HUES64 (cell line): ENCODE measurements around the gene LTBP3.
A peak's percentile ranks its signal among the peaks of the same experiment; 100 is the strongest.

Source experiments
- H3K27ac ChIP-seq: 2 replicates; pipeline ENCODE4 v1.7.0; 2013; ENCODE audit warnings: low read depth, low read length, inconsistent platforms
- H3K27me3 ChIP-seq: 2 replicates; pipeline ENCODE4 v1.6.1; 2013; ENCODE audit warnings: mild to moderate bottlenecking, low read length; ENCODE audit not compliant: insufficient read depth
- H3K36me3 ChIP-seq: 2 replicates; pipeline ENCODE4 v1.6.1; 2013; ENCODE audit warnings: mild to moderate bottlenecking, low read length; ENCODE audit not compliant: insufficient read depth
- H3K4me1 ChIP-seq: 2 replicates; pipeline ENCODE4 v1.6.1; 2013; ENCODE audit warnings: mild to moderate bottlenecking, low read length, moderate library complexity; ENCODE audit not compliant: insufficient read depth
- H3K4me3 ChIP-seq: 2 replicates; pipeline ENCODE4 v1.5.1; 2013; ENCODE audit warnings: mild to moderate bottlenecking, low read length, moderate library complexity
- H3K9ac ChIP-seq: 2 replicates; pipeline ENCODE4 v1.6.1; 2013; ENCODE audit warnings: mild to moderate bottlenecking, low read depth, low read length
- H3K9me3 ChIP-seq: 2 replicates; pipeline ENCODE4 v1.6.1; 2013; ENCODE audit warnings: low read depth, low read length; ENCODE audit not compliant: insufficient read depth
- WGBS: fragments of 150-250, 120-280 bp; methylation state at CpG from one replicate; pipeline ENCODE4 v1.1.7; 2013; ENCODE audit warnings: missing lambda C conversion rate; 5-methylcytosine and 5-hydroxymethylcytosine counted together

The LTBP3 gene

DNA sequence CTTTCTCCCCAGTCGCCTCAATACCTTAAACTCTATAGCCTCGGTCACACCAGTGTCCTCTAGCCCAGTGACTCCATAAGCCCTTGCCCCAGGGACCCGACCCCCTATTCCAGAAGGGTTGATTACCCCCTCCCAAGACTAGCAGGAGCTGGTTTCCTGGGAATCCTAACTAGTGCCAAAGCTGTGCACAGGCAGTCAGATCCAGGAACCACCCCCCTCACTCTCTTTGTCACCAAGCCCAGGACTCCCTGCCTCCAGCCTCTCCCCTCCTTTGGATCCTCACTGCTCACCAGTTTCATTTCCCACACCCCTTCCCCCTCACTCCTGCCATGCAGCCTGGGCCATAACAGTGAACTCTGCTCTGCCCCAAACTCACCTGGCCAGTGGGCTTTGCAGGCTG is 9.8 kb downstream of the LTBP3 start:
- no peak overlapping the region for H3K27ac ChIP-seq
- 82% methylated on average over 3 of the region's 3 CpGs for WGBS
- H3K36me3 ChIP-seq = no peaks in the 10 kb centered on the region
- H3K27me3 ChIP-seq = peaks cover 63% of the 10 kb centered on the region
- H3K9me3 ChIP-seq = no peaks in the 10 kb centered on the region
- no peak overlapping the region for H3K4me3 ChIP-seq
- no peak overlapping the region for H3K9ac ChIP-seq
- H3K4me1 ChIP-seq = no peaks in the 10 kb centered on the region

DNA sequence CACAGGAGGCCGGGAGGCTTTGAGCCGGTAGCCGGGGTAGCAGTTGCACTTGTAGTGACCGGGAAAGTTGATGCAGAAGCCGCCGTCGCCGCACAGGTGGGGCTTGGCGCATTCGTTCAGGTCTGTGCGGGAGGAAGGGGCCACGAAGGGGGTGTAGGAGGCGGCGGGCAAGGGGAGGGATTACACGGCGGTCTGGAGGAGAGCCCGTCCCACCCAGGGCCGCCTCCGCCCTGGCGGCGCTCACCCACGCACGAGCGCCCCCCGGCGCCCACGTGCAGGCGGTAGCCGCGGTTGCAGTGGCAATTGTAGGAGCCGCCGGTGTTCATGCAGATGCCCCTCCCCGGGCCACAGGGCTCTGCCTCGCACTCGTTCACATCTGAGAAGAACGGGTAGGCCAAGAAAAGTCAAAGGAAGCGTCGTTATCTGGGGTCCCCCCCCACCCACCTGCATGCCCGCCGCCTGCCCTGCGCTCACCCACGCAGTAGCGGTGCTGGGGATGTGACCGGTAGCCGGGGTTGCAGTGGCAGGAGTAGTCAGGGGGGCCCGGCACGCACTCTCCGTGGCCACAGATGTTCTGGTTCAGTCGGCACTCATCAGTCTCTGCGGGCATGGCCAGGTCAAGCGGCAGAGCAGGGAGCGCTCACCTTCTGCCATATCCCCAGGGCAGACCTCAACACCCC is 10.6 kb downstream of the LTBP3 start:
- Histone ChIP-seq H3K9ac (no peak overlapping the region), H3K9me3 (no peaks in the 10 kb centered on the region), H3K27me3 (peaks cover 64% of the 10 kb centered on the region), H3K27ac (no peak overlapping the region), H3K4me1 (no peaks in the 10 kb centered on the region), H3K36me3 (no peaks in the 10 kb centered on the region), H3K4me3 (no peak overlapping the region)
- WGBS = 58% methylated on average over 52 of the region's 52 CpGs

DNA sequence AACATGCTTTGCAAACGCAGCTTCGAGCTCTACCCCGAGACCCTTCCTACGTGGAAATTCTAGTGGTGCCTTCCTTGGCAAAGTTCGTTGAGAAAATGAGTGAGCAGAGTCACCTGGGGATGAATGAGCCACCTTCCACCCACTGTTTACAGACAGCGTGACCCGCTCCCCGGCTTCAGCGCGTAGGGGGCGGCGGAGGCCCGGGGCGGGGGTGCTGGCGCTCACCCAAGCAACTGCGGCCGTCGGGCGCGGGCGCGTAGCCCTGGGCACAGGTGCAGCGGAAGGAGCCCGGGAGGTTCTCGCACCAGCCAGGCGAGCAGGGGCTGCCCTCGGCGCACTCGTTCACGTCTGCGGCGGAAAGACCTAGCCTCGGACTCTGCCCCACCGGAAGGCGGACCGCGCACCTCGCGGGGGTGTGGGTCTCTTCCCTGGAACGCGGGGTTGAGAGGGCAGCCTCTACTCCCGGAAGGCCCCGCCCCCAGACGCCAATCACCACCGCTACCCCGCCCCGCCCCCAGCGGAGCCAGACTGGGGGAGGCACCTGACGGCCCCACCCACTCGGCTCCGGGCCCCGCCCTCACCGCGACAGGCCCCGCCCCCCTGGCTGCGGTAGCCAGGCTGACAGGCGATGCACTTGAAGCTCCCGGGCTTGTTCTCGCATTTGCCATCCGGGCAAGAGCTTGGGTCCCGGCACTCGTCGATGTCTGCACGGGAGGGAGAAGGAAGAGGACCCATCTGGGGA is 11.8 kb downstream of the LTBP3 start:
- H3K27me3 ChIP-seq = peaks cover 68% of the 10 kb centered on the region
- H3K9me3 ChIP-seq = no peaks in the 10 kb centered on the region
- H3K36me3 ChIP-seq = no peaks in the 10 kb centered on the region
- 2% methylated on average over 64 of the region's 64 CpGs for WGBS
- peak overlapping the region; percentile 58 for H3K4me3 ChIP-seq
- no peaks in the 10 kb centered on the region for H3K4me1 ChIP-seq
- no peak overlapping the region for H3K27ac ChIP-seq
- H3K9ac ChIP-seq = no peak overlapping the region

DNA sequence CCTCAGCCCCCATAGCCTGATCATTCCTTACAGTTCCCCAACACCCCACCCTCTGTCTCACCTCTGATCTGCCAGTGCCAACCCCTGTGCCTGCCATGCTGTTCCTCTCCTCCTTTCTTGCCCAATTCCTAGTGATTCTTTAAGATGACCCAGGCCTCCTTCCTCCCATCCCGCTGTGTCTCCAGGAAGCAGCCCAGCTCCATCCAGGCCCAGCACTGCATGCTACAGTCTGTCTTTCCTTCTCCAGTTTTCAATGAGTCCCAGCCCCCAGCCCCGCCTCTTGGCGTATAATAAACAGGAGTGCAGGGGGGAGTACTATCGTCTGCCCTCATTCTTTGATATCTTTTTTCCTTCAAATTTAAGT is 12.3 kb downstream of the LTBP3 start:
- Histone ChIP-seq H3K4me3 (peak overlapping the region; percentile 58), H3K27me3 (peaks cover 72% of the 10 kb centered on the region), H3K4me1 (peaks cover 3% of the 10 kb centered on the region; the same call in 1 of the 2 replicates), H3K27ac (no peak overlapping the region), H3K9ac (no peak overlapping the region), H3K9me3 (no peaks in the 10 kb centered on the region), H3K36me3 (no peaks in the 10 kb centered on the region)
- WGBS = 33% methylated on average over 4 of the region's 4 CpGs

DNA sequence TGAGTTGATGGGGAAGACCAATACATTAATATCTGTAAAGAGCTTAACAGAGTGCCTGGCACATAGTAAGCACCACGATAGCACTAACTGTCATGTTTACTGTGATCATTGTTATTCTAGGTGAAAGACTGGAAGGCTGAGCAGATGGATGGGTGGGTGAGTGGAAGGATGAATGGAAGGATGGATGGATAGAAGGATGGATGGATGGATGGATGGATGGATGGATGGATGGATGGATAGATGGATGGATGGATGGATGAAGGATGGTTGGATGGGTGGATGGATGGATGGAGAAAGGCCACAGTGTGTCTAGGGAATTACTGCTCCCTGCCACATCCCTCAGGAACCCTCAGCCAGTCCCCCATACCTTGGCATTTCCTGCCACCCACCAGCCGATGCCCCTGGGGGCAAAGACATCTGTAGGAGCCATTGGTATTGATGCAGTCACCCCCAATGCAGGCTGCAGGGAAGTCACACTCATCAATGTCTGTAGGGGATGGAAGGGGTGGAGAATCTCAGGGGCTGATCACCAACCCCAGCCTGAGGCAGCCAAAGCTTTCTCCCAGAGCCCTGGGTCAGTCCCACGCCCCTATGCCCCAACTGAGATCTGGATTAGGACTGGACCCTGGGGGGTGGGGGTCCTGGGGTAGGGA is 15.3 kb downstream of the LTBP3 start:
- H3K36me3 ChIP-seq = no peaks in the 10 kb centered on the region
- no peak overlapping the region for H3K4me3 ChIP-seq
- no peaks in the 10 kb centered on the region for H3K9me3 ChIP-seq
- H3K4me1 ChIP-seq = peaks cover 3% of the 10 kb centered on the region; the same call in 1 of the 2 replicates
- H3K27me3 ChIP-seq = peaks cover 81% of the 10 kb centered on the region
- no peak overlapping the region for H3K27ac ChIP-seq
- 88% methylated on average over 3 of the region's 3 CpGs for WGBS
- H3K9ac ChIP-seq = no peak overlapping the region

DNA sequence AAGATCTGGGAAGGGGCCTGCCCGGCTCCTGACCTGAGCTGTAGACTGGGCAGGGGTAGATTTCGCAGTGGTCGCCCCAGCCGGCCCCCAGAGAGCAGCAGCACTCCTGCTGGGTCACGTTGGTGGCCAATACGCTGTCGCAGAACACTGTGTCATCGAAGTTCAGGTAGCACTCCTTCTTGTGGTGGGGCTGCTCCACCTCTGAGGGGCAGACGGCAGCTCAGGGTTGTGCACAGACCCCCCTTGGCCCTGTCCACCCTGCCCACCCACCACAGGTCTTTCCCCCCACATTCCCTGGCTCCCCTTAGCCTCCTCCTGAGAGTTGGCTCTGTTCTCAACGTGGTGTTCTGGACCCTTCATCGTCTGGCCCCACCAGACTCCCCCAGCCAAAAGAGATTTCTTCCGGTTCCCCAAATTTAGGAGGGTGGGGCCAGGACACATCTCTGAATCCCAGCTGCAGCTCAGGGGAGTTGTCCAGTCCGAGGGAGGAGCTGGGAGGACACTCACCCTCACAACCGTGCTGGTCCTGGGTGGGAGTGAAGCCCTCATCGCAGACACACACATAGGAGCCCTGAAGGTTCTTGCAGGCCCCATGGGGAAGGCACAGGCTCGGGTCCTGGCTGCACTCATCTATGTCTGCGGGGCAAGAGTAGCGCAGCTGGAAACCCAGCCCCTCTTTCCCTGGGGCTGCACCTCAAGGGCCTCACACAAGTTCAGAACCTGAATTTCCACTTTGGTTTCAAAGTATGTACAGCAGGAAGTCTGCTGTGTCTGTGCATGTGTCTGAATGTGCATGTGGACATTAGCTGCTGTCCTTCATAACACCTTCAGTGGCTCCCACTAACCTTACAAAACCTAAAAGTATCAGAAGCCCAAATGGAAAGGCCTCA is 16.8 kb downstream of the LTBP3 start:
- Histone ChIP-seq H3K27me3 (peaks cover 75% of the 10 kb centered on the region), H3K4me3 (peak overlapping the region; percentile 83), H3K27ac (no peak overlapping the region), H3K9ac (peak overlapping the region; percentile 78), H3K9me3 (no peaks in the 10 kb centered on the region), H3K36me3 (peaks cover 9% of the 10 kb centered on the region), H3K4me1 (peaks cover 3% of the 10 kb centered on the region; the same call in 1 of the 2 replicates)
- WGBS = 55% methylated on average over 18 of the region's 18 CpGs

DNA sequence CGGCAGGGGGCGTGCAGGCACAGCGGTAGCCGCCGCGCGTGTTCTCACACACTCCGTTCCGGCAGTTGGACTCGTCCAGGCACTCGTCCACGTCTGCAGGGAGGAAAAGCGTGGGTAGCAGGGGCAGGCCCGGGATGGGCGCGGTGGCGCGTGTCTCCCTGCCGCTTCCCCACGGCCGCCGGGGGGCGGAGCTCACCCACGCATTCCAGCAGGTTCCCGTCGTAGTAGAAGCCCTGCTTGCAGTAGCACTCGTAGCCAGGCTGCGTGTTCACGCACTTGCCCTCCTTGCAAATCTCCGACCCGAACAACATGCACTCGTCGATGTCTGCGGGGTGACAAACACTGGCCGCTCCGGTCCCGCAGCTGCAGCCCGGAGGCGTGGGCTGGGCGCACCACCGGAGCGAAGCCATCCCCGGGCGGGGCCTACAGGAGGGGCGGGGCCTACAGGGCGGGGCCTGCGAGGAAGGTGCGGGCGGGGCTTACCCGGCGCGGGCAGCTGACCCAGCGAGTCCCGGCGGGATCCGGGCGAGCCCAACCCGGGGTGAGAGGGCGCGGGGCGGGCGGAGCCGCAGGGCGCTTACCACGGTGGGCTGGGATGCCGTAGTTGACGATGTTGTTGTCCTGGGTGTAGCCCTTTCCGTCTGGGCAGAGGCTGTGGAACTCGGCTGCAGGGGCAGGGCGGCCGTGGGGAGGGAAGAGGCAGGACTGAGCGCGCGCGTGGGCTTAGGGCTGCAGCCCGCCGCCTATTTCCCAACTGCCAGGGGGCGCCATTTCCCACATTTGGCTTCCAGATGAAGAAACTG is 17.7 kb downstream of the LTBP3 start:
- Histone ChIP-seq H3K36me3 (peaks cover 17% of the 10 kb centered on the region), H3K4me3 (peak overlapping the region; percentile 83), H3K4me1 (peaks cover 3% of the 10 kb centered on the region; the same call in 1 of the 2 replicates), H3K27ac (no peak overlapping the region; the same call in 1 of the 2 replicates), H3K27me3 (peaks cover 66% of the 10 kb centered on the region), H3K9me3 (no peaks in the 10 kb centered on the region), H3K9ac (peak overlapping the region; percentile 78)
- 2% methylated on average over 78 of the region's 78 CpGs for WGBS

DNA sequence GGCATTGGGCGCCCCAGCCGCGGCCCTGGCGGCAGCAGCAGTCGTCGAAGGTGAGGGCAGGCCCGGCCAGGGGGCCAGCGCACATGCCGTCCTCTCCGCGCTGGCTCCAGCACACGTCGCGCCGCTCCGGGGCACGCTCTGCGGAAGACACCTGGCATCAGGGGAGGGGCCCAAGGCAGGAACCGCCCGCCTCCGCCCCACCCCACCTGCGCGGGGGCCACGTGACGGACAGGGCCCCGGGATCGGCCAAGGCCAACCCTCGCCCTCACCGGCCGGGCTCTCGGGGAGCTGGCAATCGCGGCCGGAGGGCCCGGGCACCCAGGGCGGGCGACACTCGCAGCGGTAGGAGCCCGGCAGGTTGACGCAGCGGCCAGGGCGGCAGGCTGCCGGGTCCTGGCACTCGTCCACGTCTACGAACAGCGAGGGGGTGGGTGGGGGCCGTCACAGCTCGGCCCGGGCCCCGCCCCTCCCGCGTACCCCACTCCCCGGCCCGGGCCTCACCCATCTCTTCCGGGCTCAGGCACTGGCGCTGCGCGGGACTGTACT is 18.3 kb downstream of the LTBP3 start:
- H3K36me3 ChIP-seq = peaks cover 23% of the 10 kb centered on the region
- H3K27ac ChIP-seq = no peak overlapping the region
- no peaks in the 10 kb centered on the region for H3K9me3 ChIP-seq
- H3K4me3 ChIP-seq = peak overlapping the region; percentile 83
- H3K4me1 ChIP-seq = peaks cover 3% of the 10 kb centered on the region; the same call in 1 of the 2 replicates
- H3K27me3 ChIP-seq = peaks cover 59% of the 10 kb centered on the region
- WGBS = 2% methylated on average over 60 of the region's 60 CpGs
- H3K9ac ChIP-seq = no peak overlapping the region

DNA sequence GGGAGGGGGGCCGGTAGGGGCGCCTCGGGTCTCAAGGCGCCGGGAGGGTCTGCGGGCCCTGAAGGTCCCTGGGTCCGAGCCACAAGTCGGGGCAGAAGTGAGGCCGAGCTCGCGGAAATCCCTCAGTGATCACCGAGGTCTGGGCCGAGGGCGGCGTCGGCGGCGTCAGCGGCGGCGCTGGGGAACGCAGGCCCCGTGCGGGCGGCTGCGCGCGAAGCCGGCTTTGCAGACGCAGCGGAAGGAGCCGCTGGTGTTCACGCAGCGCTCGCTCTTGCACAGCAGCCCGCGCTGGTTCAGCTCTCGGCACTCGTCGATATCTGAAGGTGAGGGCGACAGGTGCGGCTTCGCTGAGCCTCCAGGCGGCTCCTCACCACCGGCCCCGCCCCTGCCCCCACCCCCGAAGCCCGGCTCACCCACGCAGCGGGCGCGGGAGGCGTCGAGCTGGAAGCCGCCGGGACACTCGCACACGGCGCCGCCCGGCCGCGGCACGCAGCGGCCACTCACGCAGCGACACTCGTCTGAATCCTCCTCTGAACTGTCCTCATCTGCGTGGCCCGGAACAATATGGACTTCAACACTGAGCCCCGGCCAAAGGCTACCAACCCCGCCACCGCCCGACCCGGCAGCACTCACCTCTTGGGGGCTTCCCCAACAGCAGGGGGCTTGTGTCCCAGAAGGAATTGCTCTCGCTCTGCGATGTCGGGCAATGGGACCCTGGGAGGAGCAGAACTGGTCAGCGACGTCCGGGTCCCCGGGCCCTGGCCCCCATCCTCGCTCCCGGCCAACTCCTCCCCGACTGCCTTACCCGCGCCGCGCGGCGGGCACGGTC is 19.0 kb downstream of the LTBP3 start:
- Histone ChIP-seq H3K9me3 (no peaks in the 10 kb centered on the region), H3K4me3 (peak overlapping the region; percentile 83), H3K36me3 (peaks cover 23% of the 10 kb centered on the region), H3K9ac (peak overlapping the region; percentile 27; the same call in 1 of the 2 replicates), H3K27me3 (peaks cover 53% of the 10 kb centered on the region), H3K27ac (no peak overlapping the region), H3K4me1 (peaks cover 3% of the 10 kb centered on the region; the same call in 1 of the 2 replicates)
- WGBS = 5% methylated on average over 92 of the region's 92 CpGs
